22Rv1 (cell line): ENCODE data around the gene ACAD8.
A peak's percentile ranks its signal among the peaks of the same experiment; 100 is the strongest.

Source experiments
- H3K27ac ChIP-seq: fragments of 450-650 bp; 2 replicates; pipeline ENCODE4 v1.5.1; 2017
- ZFX ChIP-seq: fragments of 450-650 bp; IDR thresholded peaks from 2 replicates; pipeline ENCODE4 v1.6.1; 2017; ENCODE audit warnings: antibody characterized with exemption, borderline replicate concordance
- TF ChIP-seq, protein P1 (sequence below): fragments of 450-650 bp; IDR thresholded peaks from 2 replicates; pipeline ENCODE4 v1.5.1; 2017; ENCODE audit warnings: mild to moderate bottlenecking

ACAD8 gene

DNA sequence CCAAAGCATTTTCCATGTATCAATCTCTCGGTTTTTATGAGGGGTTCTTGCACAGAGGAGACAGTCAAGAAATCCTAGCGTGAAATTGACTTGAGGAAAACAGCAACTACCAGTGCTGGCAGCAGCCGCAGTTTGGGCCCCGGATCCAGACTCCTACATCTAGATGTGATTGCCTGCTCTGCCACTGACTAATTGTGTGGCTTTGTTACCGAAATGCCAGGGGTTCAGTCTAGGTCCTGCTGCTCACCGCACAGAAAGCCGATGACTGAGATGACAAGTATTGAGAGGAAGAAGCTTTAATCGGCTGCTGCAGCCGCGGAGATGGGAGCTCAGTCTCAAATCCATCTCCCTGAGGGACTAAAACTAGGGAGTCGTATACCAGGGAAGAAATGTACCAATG is 14.6 kb downstream of the ACAD8 start:
- H3K27ac ChIP-seq, result no peak overlapping the region
- no peak for TF ChIP-seq ZFX
- TF ChIP-seq, protein P1, sequence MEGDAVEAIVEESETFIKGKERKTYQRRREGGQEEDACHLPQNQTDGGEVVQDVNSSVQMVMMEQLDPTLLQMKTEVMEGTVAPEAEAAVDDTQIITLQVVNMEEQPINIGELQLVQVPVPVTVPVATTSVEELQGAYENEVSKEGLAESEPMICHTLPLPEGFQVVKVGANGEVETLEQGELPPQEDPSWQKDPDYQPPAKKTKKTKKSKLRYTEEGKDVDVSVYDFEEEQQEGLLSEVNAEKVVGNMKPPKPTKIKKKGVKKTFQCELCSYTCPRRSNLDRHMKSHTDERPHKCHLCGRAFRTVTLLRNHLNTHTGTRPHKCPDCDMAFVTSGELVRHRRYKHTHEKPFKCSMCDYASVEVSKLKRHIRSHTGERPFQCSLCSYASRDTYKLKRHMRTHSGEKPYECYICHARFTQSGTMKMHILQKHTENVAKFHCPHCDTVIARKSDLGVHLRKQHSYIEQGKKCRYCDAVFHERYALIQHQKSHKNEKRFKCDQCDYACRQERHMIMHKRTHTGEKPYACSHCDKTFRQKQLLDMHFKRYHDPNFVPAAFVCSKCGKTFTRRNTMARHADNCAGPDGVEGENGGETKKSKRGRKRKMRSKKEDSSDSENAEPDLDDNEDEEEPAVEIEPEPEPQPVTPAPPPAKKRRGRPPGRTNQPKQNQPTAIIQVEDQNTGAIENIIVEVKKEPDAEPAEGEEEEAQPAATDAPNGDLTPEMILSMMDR, result no peak

DNA sequence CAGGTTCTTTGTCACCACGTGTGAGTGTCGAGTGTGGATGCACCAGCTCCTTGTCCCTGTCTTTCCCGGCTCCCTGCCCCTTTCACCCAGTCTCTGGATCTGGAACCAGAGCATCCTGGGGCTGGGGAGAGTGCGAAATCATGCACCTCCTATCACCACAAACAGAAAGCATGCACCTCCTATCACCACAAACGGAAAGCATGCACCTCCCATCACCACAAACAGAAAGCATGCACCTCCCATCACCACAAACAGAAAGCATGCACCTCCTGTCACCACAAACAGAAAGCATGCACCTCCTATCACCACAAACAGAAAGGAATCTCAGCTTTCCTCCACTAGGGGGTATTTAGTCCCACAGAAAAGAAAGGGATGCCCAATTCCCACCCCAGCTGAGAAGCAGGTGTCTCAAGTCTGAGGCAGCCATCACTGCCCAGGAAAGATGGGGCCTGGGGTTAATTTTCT is 16.9 kb downstream of the ACAD8 start:
- H3K27ac ChIP-seq, result no peak overlapping the region
- TF ChIP-seq, protein P1, result no peak
- no peak for TF ChIP-seq ZFX

DNA sequence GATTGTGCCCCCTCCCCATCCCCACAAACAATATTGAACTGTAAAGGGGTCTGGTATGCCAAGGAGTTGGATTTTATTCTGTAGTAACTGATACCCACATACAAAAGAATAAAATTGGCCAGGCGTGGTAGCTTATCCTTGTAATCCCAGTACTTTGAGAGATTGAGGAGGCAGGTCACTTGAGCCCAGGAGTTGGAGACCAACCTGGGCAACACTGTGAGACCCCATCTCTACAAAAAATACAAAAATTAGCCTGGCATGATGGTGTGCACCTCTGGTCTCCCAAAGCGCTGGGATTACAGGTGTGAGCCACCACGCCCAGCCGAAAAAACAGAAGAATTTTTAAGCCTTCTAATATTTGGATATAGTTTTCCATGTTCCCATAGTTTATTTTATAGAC is 18.6 kb downstream of the ACAD8 start:
- TF ChIP-seq, protein P1, result no peak
- TF ChIP-seq ZFX, result no peak
- no peak overlapping the region for H3K27ac ChIP-seq

DNA sequence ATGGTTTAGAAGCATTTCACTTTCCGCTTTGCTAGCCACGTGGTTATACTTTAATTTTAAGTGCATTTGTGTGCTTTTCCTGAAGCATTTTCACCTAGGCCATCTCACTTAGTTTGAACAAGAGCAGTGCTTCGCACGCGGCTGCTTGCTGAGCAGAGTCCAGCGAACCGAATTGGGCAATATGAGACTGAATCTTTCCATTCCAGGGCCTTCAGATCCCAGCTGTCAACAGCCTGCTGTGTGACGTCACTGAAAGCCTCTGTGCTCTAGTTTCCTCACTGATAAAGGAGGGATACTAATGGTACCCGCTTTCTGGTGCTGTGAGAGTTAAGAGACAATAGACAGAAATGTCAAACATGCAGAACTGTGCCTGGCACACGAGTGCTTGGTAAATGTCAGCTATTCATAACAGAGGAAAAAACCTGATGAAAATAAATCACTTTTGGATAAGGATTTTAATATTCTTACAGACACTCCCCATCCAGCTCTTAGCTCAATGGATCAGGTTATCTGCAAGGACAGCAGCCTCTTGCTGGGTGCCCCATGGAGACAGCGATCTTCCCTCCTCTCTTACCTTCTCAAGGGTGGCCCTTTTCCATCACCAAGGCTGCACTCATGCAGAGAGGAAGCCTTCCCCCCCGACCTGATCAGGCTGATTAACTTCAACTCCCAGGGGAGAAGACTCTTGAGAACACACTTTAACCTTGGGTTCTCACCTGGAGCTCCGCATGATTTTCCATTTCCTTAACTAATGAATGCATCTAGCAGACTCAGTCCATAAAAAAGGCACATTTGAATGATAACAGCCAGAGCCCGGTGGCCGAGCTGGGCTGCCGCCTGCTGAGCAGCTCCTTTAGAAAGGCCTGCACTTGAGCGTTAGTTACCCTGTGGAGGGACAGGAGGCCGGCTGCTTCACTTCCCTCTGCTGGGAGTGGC is 19.3 kb downstream of the ACAD8 start:
- no peak overlapping the region for H3K27ac ChIP-seq
- TF ChIP-seq ZFX, result no peak

DNA sequence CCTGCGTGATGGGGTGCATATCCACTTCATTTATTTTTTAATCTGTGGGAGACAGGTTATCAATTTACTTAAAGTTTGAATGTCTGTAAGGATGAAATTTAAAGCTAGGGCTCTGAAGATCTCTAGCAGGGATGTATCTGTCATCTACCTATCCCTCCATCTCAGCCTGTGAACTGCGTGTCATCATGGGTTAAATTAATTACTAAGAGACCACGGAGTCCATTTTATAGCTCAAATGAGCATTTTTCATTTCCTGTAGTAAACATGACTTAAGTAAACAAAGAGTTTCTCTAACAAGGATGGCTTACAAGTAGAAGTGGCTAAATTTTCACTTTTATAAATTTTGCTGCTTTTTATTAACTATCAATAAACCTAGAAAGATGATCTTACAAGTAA is 19.9 kb downstream of the ACAD8 start:
- H3K27ac ChIP-seq, result no peak overlapping the region

DNA sequence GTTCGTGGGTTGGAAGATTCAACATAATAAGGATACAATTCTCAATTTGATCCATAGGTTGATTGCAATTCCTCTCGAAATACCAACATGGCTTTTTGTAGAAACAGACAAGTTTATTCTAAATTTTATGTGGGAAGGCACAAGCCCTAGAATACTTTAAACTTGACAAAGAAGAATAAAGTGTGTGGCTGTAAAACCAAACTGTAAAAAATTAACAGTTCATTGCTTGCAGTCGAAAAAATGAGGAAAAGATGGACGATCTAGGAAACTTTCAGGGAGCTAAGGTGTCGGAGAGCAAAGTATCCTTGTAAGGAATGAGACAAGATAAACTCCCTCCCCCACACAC is 21.8 kb downstream of the ACAD8 start:
- TF ChIP-seq, protein P1, result no peak
- TF ChIP-seq ZFX, result no peak
- H3K27ac ChIP-seq, result no peak overlapping the region

More for the DNA sequence above, 19.9 kb downstream of the ACAD8 start:
- TF ChIP-seq, protein P1, result no peak
- TF ChIP-seq ZFX, result no peak

DNA sequence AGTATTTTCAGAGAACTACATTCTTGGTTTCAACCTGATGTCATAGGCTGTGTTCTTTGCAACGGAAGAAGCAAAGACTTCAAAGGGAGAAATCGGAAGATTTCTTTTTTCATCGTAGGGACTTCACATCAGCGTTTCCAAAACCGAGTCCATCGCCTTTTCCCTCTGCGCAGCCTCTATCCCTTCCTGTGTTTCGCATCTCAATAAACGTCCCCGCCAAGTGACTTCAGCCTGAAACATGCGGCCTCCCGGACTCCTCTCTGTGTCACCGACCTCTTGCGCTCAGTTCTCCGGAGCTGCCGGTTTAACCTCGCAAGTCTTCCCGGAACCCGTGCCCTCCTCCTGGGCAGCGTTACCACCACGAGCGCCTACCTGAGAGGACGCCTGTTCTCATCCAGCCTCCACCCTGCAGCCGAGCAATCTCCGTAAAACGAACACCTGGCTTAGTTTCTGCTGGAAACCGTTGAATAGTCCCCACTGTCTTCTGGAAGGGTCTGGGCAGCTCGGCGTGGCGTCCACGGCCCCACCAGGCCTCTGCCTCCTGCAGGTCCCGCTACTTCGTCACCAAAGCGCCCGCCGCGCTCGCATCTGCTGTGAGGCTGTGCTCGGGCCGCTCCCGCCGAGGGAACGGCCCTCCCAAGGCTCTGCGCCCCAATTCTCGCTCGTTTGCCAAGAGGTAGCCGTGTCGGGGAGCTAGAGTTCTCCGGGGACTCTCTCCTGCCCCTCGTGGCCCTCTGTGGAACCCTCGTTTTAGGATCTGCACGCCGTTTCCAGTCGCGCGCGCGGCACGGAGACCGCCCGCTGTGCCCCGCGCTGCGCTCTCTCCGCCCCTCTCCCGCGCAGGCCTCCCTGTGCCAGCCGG is 22.4 kb downstream of the ACAD8 start, which contains the start of gene GLB1L3:
Gene GLB1L3, plus strand, starts transcription at position 846 of the 862 bp plus-strand sequence. CDS start 362 bp downstream, outside the sequence.
- TF ChIP-seq ZFX, result no peak
- TF ChIP-seq, protein P1, result peak; percentile 24
- no peak within 1 kb of the TSS for H3K27ac ChIP-seq
